ENCODE measurements around the gene ZFYVE28. TPM values are rescaled to one million over a fixed set of nuclear protein-coding genes. Genes with fewer than 3 reads are reported as not detected.

ZFYVE28 gene
- total and polyA plus RNA-seq, 10 of the 15 experiments (the other 5 are each of a cell fraction or from before 2014, with no cell fraction given) = 0.06 to 1.9 (median 0.22) TPM; not detected in 1

GRCh38 chr4:2331043-2331420 is 87.4 kb downstream of the ZFYVE28 start:
- in situ Hi-C loops (cut with MboI) (no loop called here), intact Hi-C loops (cut with micrococcal nuclease; ENCODE audit: unreplicated experiment) (no loop called here)
- no TSS peak for BruUV-seq (replicated peaks)
- H2AFZ ChIP-seq (ENCODE audit: control insufficient read depth, low read depth, low read length) = no peak overlapping the region
- 78% methylated on average over 10 of the region's 11 CpGs for WGBS (ENCODE audit: insufficient coverage, insufficient replicate concordance, low lambda C conversion rate, missing lambda C conversion rate)
- H3K79me2 ChIP-seq (ENCODE audit: control insufficient read depth, insufficient read depth, low read length) = no peaks in the 10 kb centered on the region
- ChIA-PET POLR2A (no interaction called here), RAD21 (ENCODE audit: unreplicated experiment) (no interaction called here), CTCF (no interaction called here), SMC1A (ENCODE audit: uncharacterized antibody, unreplicated experiment) (no interaction called here)
- no peak overlapping the region for H3K4me3 ChIP-seq
- no peak overlapping the region for H3K9ac ChIP-seq (ENCODE audit: control insufficient read depth, insufficient read depth, low read length)
- H3K27me3 ChIP-seq (replicated peaks in 1 of 2; ENCODE audit: control insufficient read depth in 2 of 2, insufficient read depth in 2 of 2, low read length in 1 of 2) = no peaks in the 10 kb centered on the region
- peaks cover 8% of the 10 kb centered on the region for H3K4me1 ChIP-seq (ENCODE audit: control insufficient read depth, insufficient read depth, low read length)
- FAIRE-seq (no peak), DNase-seq (ENCODE audit: low read depth, low spot score) (no peak), ATAC-seq (no peak)
- H3K9me3 ChIP-seq (replicated peaks; ENCODE audit: control insufficient read depth, insufficient read depth, low read length) = no peaks in the 10 kb centered on the region
- no peaks in the 10 kb centered on the region for H4K20me1 ChIP-seq (ENCODE audit: control insufficient read depth, insufficient read depth)
- H3K4me2 ChIP-seq (ENCODE audit: control insufficient read depth, insufficient read depth) = no peak overlapping the region
- no peaks in the 10 kb centered on the region for H3K36me3 ChIP-seq (ENCODE audit: control insufficient read depth in 2 of 2, insufficient read depth in 2 of 2, low read length in 1 of 2)
- H3K27ac ChIP-seq (ENCODE audit: control insufficient read depth, insufficient read depth) = no peak overlapping the region
- TF ChIP-seq RCOR1 (conservative IDR thresholded peaks at IDR 0.05; ENCODE audit: low read depth, low read length) = no peak
- TF ChIP-seq RAD51 (IDR thresholded peaks at IDR 0.05) = no peak
- no peak for TF ChIP-seq RELA (IDR thresholded peaks at IDR 0.05; ENCODE audit: borderline replicate concordance, partially characterized antibody)
- no peak for TF ChIP-seq ZBED1 (IDR thresholded peaks at IDR 0.05; ENCODE audit: borderline replicate concordance)
- no peak for TF ChIP-seq NKRF (conservative IDR thresholded peaks at IDR 0.05)
- TF ChIP-seq, protein P1, sequence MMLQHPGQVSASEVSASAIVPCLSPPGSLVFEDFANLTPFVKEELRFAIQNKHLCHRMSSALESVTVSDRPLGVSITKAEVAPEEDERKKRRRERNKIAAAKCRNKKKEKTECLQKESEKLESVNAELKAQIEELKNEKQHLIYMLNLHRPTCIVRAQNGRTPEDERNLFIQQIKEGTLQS (IDR thresholded peaks at IDR 0.05; ENCODE audit: borderline replicate concordance, extremely low read depth, low read depth, low read length) = no peak
- TF ChIP-seq ZZZ3 (IDR thresholded peaks at IDR 0.05; ENCODE audit: control insufficient read depth, insufficient read length, low read depth) = no peak
- no peak for TF ChIP-seq ZNF622 (IDR thresholded peaks at IDR 0.05)
- TF ChIP-seq, protein P2, sequence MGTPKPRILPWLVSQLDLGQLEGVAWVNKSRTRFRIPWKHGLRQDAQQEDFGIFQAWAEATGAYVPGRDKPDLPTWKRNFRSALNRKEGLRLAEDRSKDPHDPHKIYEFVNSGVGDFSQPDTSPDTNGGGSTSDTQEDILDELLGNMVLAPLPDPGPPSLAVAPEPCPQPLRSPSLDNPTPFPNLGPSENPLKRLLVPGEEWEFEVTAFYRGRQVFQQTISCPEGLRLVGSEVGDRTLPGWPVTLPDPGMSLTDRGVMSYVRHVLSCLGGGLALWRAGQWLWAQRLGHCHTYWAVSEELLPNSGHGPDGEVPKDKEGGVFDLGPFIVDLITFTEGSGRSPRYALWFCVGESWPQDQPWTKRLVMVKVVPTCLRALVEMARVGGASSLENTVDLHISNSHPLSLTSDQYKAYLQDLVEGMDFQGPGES (IDR thresholded peaks at IDR 0.05) = no peak
- TF ChIP-seq, protein P3, sequence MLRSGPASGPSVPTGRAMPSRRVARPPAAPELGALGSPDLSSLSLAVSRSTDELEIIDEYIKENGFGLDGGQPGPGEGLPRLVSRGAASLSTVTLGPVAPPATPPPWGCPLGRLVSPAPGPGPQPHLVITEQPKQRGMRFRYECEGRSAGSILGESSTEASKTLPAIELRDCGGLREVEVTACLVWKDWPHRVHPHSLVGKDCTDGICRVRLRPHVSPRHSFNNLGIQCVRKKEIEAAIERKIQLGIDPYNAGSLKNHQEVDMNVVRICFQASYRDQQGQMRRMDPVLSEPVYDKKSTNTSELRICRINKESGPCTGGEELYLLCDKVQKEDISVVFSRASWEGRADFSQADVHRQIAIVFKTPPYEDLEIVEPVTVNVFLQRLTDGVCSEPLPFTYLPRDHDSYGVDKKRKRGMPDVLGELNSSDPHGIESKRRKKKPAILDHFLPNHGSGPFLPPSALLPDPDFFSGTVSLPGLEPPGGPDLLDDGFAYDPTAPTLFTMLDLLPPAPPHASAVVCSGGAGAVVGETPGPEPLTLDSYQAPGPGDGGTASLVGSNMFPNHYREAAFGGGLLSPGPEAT (IDR thresholded peaks at IDR 0.05; ENCODE audit: low read depth) = no peak
- TF ChIP-seq ESRRA (IDR thresholded peaks at IDR 0.05; ENCODE audit: low read length) = no peak
- no peak for TF ChIP-seq CBX3 (IDR thresholded peaks at IDR 0.05; ENCODE audit: borderline replicate concordance, low read depth)
- TF ChIP-seq ZBTB11 (CRISPR knock-in tag; IDR thresholded peaks at IDR 0.05) = no peak
- TF ChIP-seq LARP7 (IDR thresholded peaks at IDR 0.05) = no peak
- TF ChIP-seq CREB1 (IDR thresholded peaks at IDR 0.05; ENCODE audit: low read depth) = no peak
- TF ChIP-seq POLR2AphosphoS2 (IDR thresholded peaks at IDR 0.05; ENCODE audit: low read depth, low read length) = no peak
- TF ChIP-seq BCL11A (IDR thresholded peaks at IDR 0.05; ENCODE audit: low read depth, low read length) = no peak

Measured in GM12878 (cell line).